HCT116 (cell line): ENCODE data around the gene TTLL9. TPM values are rescaled to one million over a fixed set of nuclear protein-coding genes. Genes with fewer than 3 reads are reported as not detected.

Experiments used
- ATAC-seq: fragments of 200-7000 bp; cut with Tn5 transposase; 2 replicates; pipeline ENCODE4 v1.9.1; 2020; ENCODE audit warnings: mild to moderate bottlenecking, moderate library complexity
- BruUV-seq: library from RNA; stranded (reverse); fragments of 400-500 nt; replicated peaks from 2 replicates; lab custom pipeline; 2021; lab: Mats Ljungman, UMichigan
- CTCF ChIA-PET: fragments of 300-600 bp; sonication (Branson Sonifier 250); formaldehyde crosslinking; loops from one replicate; lab custom pipeline; 2021; ENCODE audit warnings: antibody characterized with exemption; lab: Charles Lee
- POLR2A ChIA-PET: fragments of 300-600, 350-600 bp; sonication (Branson Sonifier 250); formaldehyde crosslinking; loops from one replicate; lab custom pipeline; 2021; ENCODE audit warnings: antibody characterized with exemption; lab: Charles Lee
- RAD21 ChIA-PET, 2 experiments: fragments of 300-600 bp; sonication (Branson Sonifier 250); formaldehyde crosslinking; loops; one replicate each; lab custom pipeline; 2023; ENCODE audit warnings: low total read pairs in 2 of 2; ENCODE audit not compliant: uncharacterized antibody in 2 of 2, unreplicated experiment in 2 of 2, low non-redundant PET in 1 of 2; lab: Charles Lee
- DNase-seq: peaks from one replicate; pipeline ENCODE4 v3.0.0-alpha.2; 2010; ENCODE audit warnings: low read depth, low spot score
- H2AFZ ChIP-seq: fragments of 200-600 bp; shearing (Covaris generic), sonication (generic); 2 replicates; pipeline ENCODE4 v1.6.1; 2017; ENCODE audit warnings: low read depth, mixed run types, mixed read lengths, antibody characterized with exemption, low read length; ENCODE audit not compliant: poor library complexity, severe bottlenecking
- H3K27ac ChIP-seq: 2 replicates; pipeline ENCODE4 v1.5.1; 2012; ENCODE audit warnings: low read depth, low read length
- H3K27me3 ChIP-seq: fragments of 200-600 bp; sonication (generic); 2 replicates; pipeline ENCODE4 v1.6.1; 2016; ENCODE audit warnings: mixed run types, low read length, mixed read lengths; ENCODE audit not compliant: insufficient read depth
- H3K36me3 ChIP-seq, 2 experiments: fragments of 200-500 bp in 1 of 2; fragments of 200-600 bp in 1 of 2; sonication (Bioruptor generic) in 1 of 2; sonication (generic) in 1 of 2; 2 replicates each; pipeline versions ENCODE4 v1.5.1 to v1.6.1; 2014 to 2016; ENCODE audit warnings: low read length in 2 of 2, inconsistent platforms in 1 of 2, mixed read lengths in 1 of 2, mixed run types in 1 of 2; ENCODE audit not compliant: insufficient read depth in 2 of 2, control insufficient read depth in 1 of 2
- H3K4me1 ChIP-seq, 2 experiments: fragments of 200-600 bp in 1 of 2; sonication (generic) in 1 of 2; 2 replicates each; pipeline versions ENCODE4 v1.5.1 to v1.6.1; 2012 to 2017; ENCODE audit warnings: low read length in 2 of 2, inconsistent platforms in 1 of 2, mild to moderate bottlenecking in 1 of 2, mixed read lengths in 1 of 2, mixed run types in 1 of 2, moderate library complexity in 1 of 2; ENCODE audit not compliant: insufficient read depth in 2 of 2, control insufficient read depth in 1 of 2
- H3K4me2 ChIP-seq: fragments of 200-600 bp; sonication (generic); 2 replicates; pipeline ENCODE4 v1.6.1; 2017; ENCODE audit warnings: mixed run types, low read length, mixed read lengths
- H3K4me3 ChIP-seq, 2 experiments: fragments of 200-600 bp in 1 of 2; sonication (generic) in 1 of 2; replicated peaks in 1 of 2; 2 replicates each; pipeline ENCODE4 v1.5.1; 2011 to 2016; ENCODE audit warnings: low read length in 2 of 2, control low read depth in 1 of 2, low read depth in 1 of 2, mild to moderate bottlenecking in 1 of 2, mixed read lengths in 1 of 2, mixed run types in 1 of 2
- H3K79me2 ChIP-seq: fragments of 200-600 bp; sonication (generic); 2 replicates; pipeline ENCODE4 v1.6.1; 2017; ENCODE audit warnings: mild to moderate bottlenecking, mixed run types, low read length, moderate library complexity, mixed read lengths; ENCODE audit not compliant: insufficient read depth
- H3K9ac ChIP-seq: fragments of 200-600 bp; sonication (generic); 2 replicates; pipeline ENCODE4 v1.6.1; 2016; ENCODE audit warnings: low read length, mixed read lengths
- H3K9me2 ChIP-seq: fragments of 200-600 bp; sonication (generic), shearing (Covaris generic); 2 replicates; pipeline ENCODE4 v1.6.1; 2017; ENCODE audit warnings: mixed run types, mild to moderate bottlenecking, moderate library complexity; ENCODE audit not compliant: insufficient read depth
- H3K9me3 ChIP-seq, 2 experiments: fragments of 200-500 bp in 1 of 2; fragments of 200-600 bp in 1 of 2; sonication (Bioruptor generic) in 1 of 2; sonication (generic) in 1 of 2; 2 replicates each; pipeline ENCODE4 v1.6.1; 2014 to 2017; ENCODE audit warnings: low read length in 2 of 2, mixed read lengths in 2 of 2, inconsistent platforms in 1 of 2, low read depth in 1 of 2, mild to moderate bottlenecking in 1 of 2, mixed run types in 1 of 2, moderate library complexity in 1 of 2; ENCODE audit not compliant: control insufficient read depth in 1 of 2, insufficient read depth in 1 of 2
- H4K20me1 ChIP-seq: fragments of 200-600 bp; sonication (generic), shearing (Covaris generic); 2 replicates; pipeline ENCODE4 v1.6.1; 2017; ENCODE audit warnings: mixed run types, mild to moderate bottlenecking, moderate library complexity; ENCODE audit not compliant: insufficient read depth
- CBX3 ChIP-seq: IDR thresholded peaks from 2 replicates; pipeline ENCODE4 v1.6.1; 2012; ENCODE audit warnings: low read depth
- CEBPB ChIP-seq: IDR thresholded peaks from 2 replicates; pipeline ENCODE4 v1.6.1; 2012; ENCODE audit warnings: low read depth
- CTCF ChIP-seq, 3 experiments: fragments of 200-600 bp in 1 of 3; sonication (generic) in 1 of 3; IDR thresholded peaks in 2 of 3; conservative IDR thresholded peaks in 1 of 3; 2 replicates each; pipeline ENCODE4 v1.5.1; 2012 to 2017; ENCODE audit warnings: low read depth in 2 of 3, low read length in 2 of 3, antibody characterized with exemption in 1 of 3, borderline replicate concordance in 1 of 3, control low read depth in 1 of 3, mild to moderate bottlenecking in 1 of 3, mixed read lengths in 1 of 3, mixed run types in 1 of 3, moderate library complexity in 1 of 3; ENCODE audit not compliant: insufficient read depth in 1 of 3
- ELF1 ChIP-seq: IDR thresholded peaks from 2 replicates; pipeline ENCODE4 v1.6.1; 2012; ENCODE audit warnings: low read depth, borderline replicate concordance
- EZH2 ChIP-seq: fragments of 200-600 bp; sonication (generic); IDR thresholded peaks from 2 replicates; pipeline ENCODE4 v1.6.1; 2017; ENCODE audit warnings: antibody characterized with exemption, mixed run types
- EZH2phosphoT487 ChIP-seq: fragments of 200-600 bp; IDR thresholded peaks from 2 replicates; pipeline ENCODE4 v1.6.1; 2018; ENCODE audit warnings: antibody characterized with exemption, borderline replicate concordance
- FOSL1 ChIP-seq: IDR thresholded peaks from 2 replicates; pipeline ENCODE4 v1.6.1; 2012; ENCODE audit warnings: low read depth
- POLR2AphosphoS5 ChIP-seq: IDR thresholded peaks from 2 replicates; pipeline ENCODE4 v1.6.1; 2011; ENCODE audit warnings: mild to moderate bottlenecking, low read depth, low read length, moderate library complexity
- RAD21 ChIP-seq: IDR thresholded peaks from 2 replicates; pipeline ENCODE4 v1.6.1; 2012; ENCODE audit warnings: low read depth, mild to moderate bottlenecking
- REST ChIP-seq: IDR thresholded peaks from 2 replicates; pipeline ENCODE4 v1.6.1; 2012; ENCODE audit warnings: low read depth
- SIN3A ChIP-seq: IDR thresholded peaks from 2 replicates; pipeline ENCODE4 v1.6.1; 2012; ENCODE audit warnings: low read depth
- SP1 ChIP-seq: IDR thresholded peaks from 2 replicates; pipeline ENCODE4 v1.6.1; 2012; ENCODE audit warnings: low read depth
- SRF ChIP-seq: IDR thresholded peaks from 2 replicates; pipeline ENCODE4 v1.6.1; 2012; ENCODE audit warnings: low read depth
- TCF7L2 ChIP-seq: IDR thresholded peaks from 2 replicates; pipeline ENCODE4 v1.7.0; 2011; ENCODE audit warnings: borderline replicate concordance, inconsistent platforms; ENCODE audit not compliant: insufficient read depth, insufficient read length; ENCODE audit errors: extremely low read depth
- YY1 ChIP-seq: IDR thresholded peaks from 2 replicates; pipeline ENCODE4 v1.6.1; 2011; ENCODE audit warnings: low read length, low read depth, moderate library complexity, mild to moderate bottlenecking; ENCODE audit not compliant: insufficient replicate concordance; ENCODE audit errors: extremely low read depth
- ZBTB33 ChIP-seq: IDR thresholded peaks from 2 replicates; pipeline ENCODE4 v1.6.1; 2011; ENCODE audit warnings: mild to moderate bottlenecking, low read length, moderate library complexity; ENCODE audit not compliant: insufficient replicate concordance; ENCODE audit errors: extremely low read depth
- ZFX ChIP-seq: fragments of 450-650 bp; IDR thresholded peaks from 2 replicates; pipeline ENCODE4 v1.6.1; 2017
- ZNF274 ChIP-seq: fragments of 200-500 bp; sonication (Bioruptor generic); IDR thresholded peaks from 2 replicates; pipeline ENCODE4 v1.6.1; 2014; ENCODE audit warnings: mild to moderate bottlenecking, low read depth, low read length, inconsistent platforms
- intact Hi-C: fragments of 100-400 bp; cut with micrococcal nuclease; formaldehyde crosslinking; loops from 2 replicates; pipeline ENCODE4 v1.10.0; 2022
- total RNA-seq: library from RNA; stranded (reverse); gene quantifications from one replicate; pipeline ENCODE4 v1.2.1, GENCODE V29; 2021; ENCODE audit not compliant: unreplicated experiment

Gene TTLL9
- total RNA-seq, 1 experiment from 2014 or later: not detected

- ATAC-seq: no peak
- Histone ChIP-seq H3K36me3 (no peaks in the 10 kb centered on the region), H3K9me2 (no peaks in the 10 kb centered on the region), H3K79me2 (no peaks in the 10 kb centered on the region), H3K27ac (no peak overlapping the region), H3K9me3 (no peaks in the 10 kb centered on the region)
- POLR2A ChIA-PET: no interaction called here
- RAD21 ChIA-PET: no interaction called here
- BruUV-seq: no TSS peak
- CTCF ChIA-PET: no interaction called here
- TF ChIP-seq SRF (no peak), CBX3 (no peak), ZBTB33 (no peak), ZNF274 (no peak), ELF1 (no peak), FOSL1 (no peak), TCF7L2 (no peak), EZH2 (no peak), SIN3A (no peak), ZFX (no peak), REST (no peak; the same call in 1 of the 2 replicates), POLR2AphosphoS5 (no peak), SP1 (no peak), EZH2phosphoT487 (no peak), YY1 (no peak), RAD21 (no peak), CEBPB (no peak), CTCF (IDR thresholded peaks at IDR 0.05 in 2 of 3, conservative IDR thresholded peaks at IDR 0.05 in 1 of 3; ENCODE audit: borderline replicate concordance in 1 of 3, insufficient read depth in 1 of 3, low read depth in 2 of 3, low read length in 2 of 3) (no peak)
- TF ChIP-seq, all 23 proteins: peak for 0
- Histone ChIP-seq H3K4me1 (no peaks in the 10 kb centered on the region), H3K4me2 (no peak overlapping the region), H3K27me3 (peaks cover 83% of the 10 kb centered on the region), H2AFZ (no peak overlapping the region), H3K9ac (no peak overlapping the region), H3K4me3 (no peak overlapping the region), H4K20me1 (no peaks in the 10 kb centered on the region)
- no peak for DNase-seq
- intact Hi-C loops: no loop called here
Measured at GRCh38 chr20:31966991-31967655, 96.7 kb downstream of the TTLL9 start.
